RPMI8226 (cell line): ENCODE results near the gene IZUMO4.

Experiments used
- DNase-seq: peaks from one replicate; pipeline ENCODE4 v3.0.0-alpha.2; 2015

IZUMO4 gene, protein sequence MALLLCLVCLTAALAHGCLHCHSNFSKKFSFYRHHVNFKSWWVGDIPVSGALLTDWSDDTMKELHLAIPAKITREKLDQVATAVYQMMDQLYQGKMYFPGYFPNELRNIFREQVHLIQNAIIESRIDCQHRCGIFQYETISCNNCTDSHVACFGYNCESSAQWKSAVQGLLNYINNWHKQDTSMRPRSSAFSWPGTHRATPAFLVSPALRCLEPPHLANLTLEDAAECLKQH

DNA sequence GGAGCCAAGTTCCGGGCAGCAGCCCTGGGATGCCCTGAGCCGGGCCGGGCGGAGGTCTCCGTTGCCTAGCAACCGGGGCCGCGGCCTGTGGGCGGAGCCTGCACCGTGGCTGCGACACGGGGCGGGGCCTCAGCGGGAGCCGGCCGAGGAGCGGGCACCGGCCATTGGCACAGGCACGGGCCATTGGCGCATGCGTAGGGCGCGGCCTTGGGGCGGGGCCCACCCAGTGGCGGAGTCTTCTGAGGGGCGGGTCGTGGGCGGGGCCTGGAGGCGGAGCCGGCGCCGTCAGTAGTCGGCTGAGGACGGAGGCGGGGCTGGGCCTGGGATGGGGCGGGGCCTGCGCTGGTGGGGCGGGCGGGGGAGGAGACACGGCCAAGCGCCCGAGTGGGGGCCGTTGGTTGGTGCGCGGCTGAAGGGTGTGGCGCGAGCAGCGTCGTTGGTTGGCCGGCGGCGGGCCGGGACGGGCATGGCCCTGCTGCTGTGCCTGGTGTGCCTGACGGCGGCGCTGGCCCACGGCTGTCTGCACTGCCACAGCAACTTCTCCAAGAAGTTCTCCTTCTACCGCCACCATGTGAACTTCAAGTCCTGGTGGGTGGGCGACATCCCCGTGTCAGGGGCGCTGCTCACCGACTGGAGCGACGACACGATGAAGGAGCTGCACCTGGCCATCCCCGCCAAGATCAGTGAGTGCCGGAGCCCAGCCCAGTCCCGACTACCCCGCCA, at the start of gene IZUMO4:
IZUMO4 (plus strand) TSS at position 436 of the 723 bp plus-strand sequence; CDS start at position 467, 31 bp downstream.
- peak; percentile 98 for DNase-seq

- no peak for DNase-seq
Observed at GRCh38 chr19:2047076-2047448, 49.7 kb upstream of the IZUMO4 start.

- no peak for DNase-seq
Observed at GRCh38 chr19:2047449-2048103, 49.1 kb upstream of the IZUMO4 start.

DNA sequence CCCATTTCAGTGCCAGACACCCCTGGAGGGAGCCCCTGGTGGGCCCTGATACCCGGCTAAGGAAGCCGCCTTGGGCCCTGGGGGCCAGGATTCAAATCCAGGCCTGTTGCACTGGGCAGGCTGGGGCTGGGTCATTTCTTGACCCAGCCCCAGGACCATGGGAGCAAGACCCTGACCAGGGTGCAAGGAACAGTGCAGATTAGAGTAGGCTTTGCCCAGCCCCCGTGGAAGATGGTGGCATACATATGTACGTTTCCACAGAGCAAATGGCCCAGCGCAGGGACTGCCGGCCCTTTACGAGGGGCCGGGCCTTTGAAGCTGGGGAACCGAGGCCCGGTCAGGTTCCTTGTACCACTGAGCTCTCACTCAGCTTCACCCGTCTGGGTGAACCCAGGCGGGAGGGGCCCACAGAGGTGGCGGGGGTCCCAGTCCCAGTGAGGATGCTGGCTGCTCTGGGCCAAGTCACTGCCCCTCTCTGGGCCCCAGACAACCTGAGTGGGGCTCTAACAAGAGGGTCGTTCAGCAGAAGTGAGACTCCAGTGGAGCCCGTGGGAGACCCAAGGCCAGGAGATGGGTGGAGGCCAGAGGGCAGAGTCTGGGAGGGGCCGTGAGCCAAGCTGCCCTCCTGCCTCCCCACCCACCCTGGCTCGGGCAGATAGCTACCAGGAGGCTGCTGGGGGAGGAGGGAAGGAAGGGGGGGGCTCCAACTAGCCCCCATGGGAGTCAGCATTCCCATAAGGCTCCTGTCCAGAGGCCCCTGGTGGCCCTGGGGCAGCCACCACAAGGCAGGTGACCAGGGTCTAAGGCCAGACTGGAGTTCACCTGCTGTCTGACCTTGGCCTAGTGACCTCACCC, 48.4 kb upstream of the IZUMO4 start:
- no peak for DNase-seq

DNA sequence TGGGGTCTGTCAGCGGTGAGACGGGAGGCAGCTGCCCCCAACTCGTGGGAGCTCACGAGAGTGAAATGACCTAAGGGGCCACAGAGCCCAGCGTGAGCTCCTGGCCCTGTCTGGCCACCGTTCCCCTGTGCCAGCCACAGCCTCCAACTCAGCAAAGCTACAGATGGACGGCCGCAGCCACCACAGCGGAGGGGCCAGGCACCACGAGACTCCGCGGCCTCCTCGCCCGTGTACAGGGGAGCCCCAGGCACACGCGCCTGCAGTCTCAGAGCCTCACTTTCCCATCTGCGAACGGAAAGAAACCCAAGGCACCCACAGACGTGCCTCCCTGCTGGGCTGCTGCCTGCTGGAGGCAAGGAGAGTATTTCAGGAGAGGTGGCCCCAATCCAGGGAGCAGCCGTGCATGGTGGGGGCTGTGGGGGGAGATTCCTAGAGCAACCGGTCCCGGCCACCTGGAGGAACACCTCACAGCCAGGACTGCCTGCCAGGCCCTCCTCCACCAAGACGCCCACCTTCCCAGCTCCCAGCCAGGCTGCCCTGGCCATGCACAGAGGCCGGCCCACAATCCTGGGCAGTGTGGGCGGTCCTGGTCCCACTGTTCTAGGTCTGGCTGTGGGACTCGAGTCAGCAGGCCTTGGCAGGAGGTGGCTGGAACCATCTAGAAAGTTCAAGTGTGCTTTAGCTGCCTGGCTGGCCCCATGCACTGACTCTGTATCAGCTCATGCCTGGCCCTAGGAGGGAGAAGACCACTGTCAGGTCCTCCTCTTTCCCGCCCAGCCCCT, 47.6 kb upstream of the IZUMO4 start:
- DNase-seq = no peak

DNA sequence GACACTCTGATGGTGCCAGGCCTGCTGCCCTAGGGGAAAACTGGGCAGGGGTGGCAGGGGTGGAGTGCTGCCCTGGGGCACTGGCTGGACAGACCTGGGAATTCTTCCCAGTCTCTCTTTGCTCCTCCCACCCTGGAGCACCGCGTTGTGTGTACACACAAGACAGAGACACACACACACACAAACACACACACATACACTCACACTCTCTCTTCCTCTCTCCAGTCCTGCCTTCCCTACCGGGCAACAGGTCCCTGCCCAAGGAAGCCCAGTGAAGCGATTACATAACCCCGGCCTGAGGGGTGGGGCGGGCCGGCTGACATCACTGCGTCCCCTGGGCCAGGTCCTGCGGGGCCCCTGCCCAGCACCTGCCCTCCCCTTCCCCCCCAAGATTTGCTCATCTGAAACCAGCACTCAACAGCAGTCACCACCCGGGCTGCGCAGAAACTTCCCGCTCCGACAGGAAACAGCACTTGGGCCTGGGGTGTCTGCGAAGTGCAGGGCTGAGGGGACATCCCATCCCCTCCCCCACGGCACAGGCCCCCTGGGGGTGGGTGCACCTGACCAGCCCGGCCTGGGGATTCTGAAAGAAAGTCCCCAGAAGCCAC, 46.9 kb upstream of the IZUMO4 start:
- DNase-seq = peak; percentile 81

DNA sequence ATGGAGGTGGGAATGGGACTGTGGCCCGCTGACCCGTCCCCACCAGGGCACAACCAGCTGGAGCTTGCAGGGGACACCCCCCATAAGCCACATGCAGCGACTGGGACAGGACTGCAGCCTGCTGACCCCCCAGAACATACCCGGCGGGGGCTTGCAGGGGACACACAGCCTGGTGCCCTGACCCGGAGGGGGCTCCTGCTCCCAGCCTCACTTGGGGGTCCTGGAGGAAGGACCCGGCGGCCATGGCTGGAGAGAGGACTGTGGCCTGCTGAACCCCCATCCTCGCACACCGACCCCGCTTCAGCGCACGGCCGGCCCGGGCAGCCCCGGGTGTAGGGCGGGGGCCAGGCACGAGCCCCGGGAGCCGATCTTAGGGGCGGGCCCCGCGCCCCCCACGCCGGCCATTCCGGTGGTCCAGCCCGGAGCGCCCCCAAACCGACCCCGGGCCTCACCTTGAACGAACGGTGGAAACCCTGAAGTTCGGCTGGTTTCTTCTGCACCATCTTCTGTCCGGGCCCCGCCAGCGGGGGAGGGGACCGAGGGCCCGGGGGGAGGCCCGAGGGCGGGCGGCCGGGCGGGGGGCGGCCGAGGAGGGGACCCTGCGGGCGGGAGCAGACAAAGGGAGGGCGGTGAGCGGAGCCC, 46.2 kb upstream of the IZUMO4 start:
- DNase-seq = no peak

GRCh38 chr19:2050991-2051772, 45.5 kb upstream of the IZUMO4 start, which contains the start of gene MKNK2:
Gene MKNK2 (minus strand): TSS chr19:2051244. CDS start chr19:2050851, 393 bp downstream.
- DNase-seq = peak; percentile 92

DNA sequence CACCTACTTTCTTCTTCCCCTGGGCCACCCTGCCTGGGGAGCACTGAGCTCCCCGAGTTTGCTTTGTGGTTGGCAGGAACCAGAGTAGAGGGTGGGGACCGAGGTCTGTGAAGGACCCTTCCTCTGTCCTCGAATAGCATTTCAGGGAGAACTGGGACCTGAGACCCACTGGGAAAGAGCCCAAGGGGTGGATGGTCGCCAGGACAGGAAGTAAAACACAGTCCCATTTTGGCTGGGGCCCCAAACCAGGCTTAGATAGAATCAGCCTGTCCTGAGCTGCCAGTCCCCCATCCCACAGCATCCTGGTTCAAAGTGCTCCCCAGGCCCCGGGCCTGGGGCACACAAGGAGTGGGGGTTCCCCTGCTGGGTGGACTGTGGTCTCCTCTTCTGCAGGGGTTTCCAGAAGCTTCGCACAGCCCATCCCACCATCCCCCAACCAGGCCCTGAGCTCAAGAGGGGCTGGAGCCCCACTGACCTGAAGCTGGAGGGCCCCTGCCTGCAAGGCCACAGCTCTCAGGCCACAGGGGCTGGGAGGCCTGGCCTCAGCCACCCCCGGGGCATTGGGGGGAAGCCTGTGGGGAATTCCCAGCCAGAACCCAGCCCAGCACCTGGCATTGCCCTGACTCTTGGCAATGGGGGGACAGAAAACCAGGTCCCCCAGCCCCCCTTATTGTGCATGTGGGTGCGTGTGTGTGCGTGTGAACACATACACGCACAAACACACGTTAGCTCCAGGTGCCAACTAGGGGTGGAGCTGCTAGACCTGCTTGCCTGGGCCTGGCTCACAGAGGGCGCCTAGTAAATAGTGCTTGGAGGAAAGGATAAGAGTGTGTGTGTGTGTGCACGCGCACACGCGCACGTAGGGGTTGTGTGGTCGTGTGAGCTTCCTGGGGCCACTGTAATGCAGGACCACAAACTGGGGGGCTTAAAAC, 44.7 kb upstream of the IZUMO4 start:
- DNase-seq = peak; percentile 76

DNA sequence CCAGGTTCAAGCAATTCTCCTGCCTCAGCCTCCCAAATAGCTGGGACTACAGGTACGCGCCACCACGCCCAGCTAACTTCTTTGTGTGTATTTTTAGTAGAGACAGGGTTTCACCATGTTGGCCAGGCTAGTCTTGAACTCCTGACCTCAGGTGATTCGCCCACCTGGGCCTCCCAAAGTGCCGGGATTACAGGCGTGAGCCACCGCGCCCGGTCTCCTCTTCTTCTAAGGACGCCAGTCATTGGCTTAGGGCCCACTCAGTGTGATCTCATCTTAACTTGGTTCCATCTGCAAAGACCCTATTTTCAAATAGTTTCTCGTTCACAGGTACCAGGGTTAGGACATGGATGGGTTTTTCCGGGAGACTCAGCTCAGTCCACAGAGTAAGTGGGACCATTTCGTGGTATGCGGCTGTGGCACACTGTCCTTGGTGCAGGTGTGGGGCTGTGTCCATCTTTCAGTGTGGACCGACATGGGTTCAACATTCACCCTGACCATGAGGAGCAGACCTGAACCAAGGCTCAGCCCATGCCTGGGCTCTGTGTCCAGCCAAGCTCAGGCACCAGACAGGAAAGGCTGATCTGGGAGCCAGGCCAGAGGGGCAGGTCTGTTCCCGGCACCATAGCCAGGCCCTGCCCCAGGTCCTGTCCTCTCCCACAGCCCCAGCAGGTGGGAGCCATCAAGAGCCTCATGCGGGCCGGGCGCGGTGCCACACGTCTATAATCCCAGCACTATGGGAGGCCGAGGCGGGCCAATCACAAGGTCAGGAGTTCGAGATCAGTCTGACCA, 42.9 kb upstream of the IZUMO4 start:
- DNase-seq = no peak

DNA sequence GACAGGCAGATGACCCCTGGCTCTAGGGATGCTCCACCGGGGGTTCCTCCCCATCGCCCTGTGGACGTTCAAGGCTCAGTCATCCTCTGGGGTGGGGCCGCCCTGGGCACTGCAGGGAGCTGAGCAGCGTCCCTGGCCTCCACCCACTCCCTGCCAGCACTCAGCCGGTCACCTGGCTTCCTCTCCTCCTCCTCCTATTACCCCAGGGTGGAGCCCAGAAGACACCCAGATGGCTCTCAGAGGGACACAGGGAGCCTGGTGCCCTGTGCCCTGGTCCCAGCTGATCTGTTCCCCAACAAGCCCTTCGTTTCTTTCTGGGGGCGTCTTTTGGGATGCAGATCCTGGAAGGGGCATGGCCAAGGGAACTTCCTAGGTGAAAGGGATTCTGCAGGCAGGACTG, 42.0 kb upstream of the IZUMO4 start:
- no peak for DNase-seq

DNA sequence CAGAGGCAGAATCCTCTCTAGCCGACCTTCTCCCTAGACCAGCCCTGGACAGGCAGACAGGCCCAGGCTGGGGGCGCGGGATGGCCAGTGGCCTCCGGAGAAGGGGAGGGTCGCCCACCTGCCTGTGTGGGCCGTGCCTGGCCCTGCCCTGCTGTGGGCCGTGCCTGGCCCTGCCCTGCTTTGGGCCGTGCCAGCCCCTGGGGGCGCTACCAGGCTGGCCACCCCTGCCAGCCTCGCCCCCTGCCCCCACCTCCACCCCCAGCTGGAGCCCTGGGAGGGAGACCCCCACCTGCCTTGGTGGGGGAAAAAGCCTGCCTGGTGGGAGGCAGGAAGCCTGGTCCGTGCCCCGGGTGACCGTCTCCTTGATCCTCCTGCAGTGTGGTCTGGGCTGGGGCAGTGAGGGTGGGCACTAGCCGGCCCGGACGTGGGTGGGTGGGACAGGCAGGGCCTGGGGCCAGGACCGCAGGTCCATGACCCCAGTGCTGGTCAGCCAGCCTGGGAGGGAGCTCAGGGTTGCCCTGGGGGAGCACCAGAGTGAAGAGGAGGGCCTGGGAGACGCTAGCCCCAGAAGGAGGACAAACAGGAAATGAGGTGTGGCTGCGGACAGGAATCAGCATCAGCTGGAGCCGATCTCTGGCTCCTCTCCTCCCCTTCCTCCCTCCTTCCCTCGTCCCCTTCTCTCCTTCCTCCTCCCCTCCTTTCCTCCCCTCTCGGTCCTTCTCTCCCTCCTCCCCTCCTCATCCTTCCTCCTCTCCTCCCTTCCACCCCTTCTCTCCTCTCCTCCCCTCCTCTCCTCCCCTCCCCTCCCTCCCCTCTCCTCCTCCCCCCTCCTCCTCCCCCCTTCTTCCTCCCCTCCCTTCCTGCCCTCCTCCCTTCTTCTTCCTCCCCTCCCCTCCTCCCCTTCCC, 40.5 kb upstream of the IZUMO4 start:
- peak; percentile 66 for DNase-seq

GRCh38 chr19:2056837-2057192, 39.9 kb upstream of the IZUMO4 start:
- DNase-seq = no peak

DNA sequence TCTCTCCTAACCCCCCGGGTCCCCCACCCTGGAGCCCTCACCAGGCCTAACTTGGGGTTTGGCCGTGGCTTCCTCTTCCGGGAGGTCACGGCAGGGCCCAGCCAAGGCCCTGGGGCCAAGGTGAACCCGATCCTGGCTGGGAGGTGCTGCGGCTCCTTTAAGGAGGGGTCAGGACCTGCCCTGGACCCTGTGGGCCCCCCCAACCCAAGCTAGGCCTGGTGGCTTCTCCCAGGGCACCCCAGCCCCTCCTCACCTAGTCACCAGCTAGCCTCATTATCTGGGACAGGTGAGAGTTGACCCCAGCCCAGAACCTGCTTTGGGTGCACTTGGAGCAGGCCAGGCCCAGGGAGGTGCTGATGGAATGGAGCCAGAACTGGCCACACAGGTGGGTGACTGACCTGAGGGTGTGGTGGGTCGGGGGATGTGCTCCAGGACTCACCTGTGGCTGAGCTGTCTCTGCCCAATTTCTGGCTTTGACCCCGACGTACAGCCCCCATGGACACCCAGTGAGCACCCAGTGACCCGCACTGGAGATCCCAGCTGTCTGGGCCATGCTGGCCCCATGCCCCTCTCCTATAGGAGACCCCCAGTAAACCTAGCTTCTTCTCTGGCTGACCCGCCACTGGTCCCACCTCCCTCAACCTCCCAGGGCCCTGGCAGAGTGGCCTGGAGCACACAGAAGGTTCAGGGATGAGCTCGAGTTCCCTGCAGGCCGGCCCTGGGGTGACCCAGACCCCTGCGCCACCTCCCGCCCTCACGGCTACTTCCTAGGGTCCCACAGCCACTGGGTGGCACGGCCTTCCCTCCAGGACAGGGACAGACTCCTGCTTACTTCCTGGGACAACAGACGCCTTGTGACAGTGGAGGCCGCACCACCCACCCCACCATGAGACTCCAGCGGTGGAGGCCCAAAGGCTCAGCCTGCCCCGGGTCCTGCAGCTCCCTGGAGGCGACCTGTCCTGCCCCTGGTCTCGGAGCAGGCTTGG, 38.9 kb upstream of the IZUMO4 start:
- DNase-seq = no peak

- no peak for DNase-seq
Observed at GRCh38 chr19:2058570-2059421, 37.9 kb upstream of the IZUMO4 start.
